HEK293 (cell line): ENCODE data around the gene USP16.

ENCODE experiments used
- KLF16 ChIP-seq: fragments of 450-650 bp; formaldehyde crosslinking; IDR thresholded peaks from 2 replicates; pipeline ENCODE4 v1.5.1; 2017; ENCODE audit warnings: missing biosample characterization, missing genetic modification characterization
- KLF7 ChIP-seq: fragments of 450-650 bp; formaldehyde crosslinking; IDR thresholded peaks from 2 replicates; pipeline ENCODE4 v1.5.1; 2016; ENCODE audit warnings: missing biosample characterization, missing genetic modification characterization, borderline replicate concordance
- TCF7L2 ChIP-seq: IDR thresholded peaks from 2 replicates; pipeline ENCODE4 v1.6.1; 2011; ENCODE audit warnings: low read depth, mild to moderate bottlenecking, inconsistent platforms, low read length, moderate library complexity, borderline replicate concordance
- ZNF138 ChIP-seq: fragments of 450-650 bp; formaldehyde crosslinking; IDR thresholded peaks from 2 replicates; pipeline ENCODE4 v1.5.1; 2016; ENCODE audit warnings: missing biosample characterization, missing genetic modification characterization, borderline replicate concordance
- ZNF324 ChIP-seq: fragments of 450-650 bp; formaldehyde crosslinking; IDR thresholded peaks from 2 replicates; pipeline ENCODE4 v1.5.1; 2016; ENCODE audit warnings: missing biosample characterization, missing genetic modification characterization

DNA sequence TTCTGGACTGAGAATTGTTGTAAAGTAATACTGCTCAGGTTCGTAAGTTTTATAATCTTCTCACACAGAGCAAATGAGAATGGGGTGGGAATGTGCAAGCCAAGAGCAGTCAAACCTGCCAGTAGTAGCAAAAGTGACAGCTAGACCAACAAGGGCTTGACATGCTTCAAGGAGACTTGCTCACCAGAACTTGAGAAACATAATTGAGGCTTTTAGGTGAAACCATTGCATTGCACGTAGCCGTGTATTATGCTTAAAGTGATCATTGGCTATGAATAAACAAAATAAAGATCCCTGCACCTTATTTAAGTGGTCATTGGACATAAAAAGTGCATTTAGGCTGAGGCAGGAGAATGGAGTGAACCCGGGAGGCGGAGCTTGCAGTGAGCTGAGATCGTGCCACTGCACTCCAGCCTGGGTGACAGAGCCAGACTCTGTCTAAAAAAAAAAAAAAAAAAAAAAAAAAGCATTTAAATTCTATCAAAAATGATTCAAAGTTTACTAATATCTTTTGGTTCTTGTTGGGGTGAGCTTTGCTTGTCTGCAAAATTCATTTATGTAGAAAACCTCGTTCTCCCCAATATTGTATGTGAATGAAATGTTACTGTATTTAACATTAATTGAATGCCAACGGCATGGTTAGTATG lies 60.8 kb downstream of the USP16 start:
- TF ChIP-seq KLF7, result no peak
- no peak for TF ChIP-seq ZNF324 (tag by site-specific recombination)
- no peak for TF ChIP-seq TCF7L2
- no peak for TF ChIP-seq ZNF138 (tag by site-specific recombination)
- no peak for TF ChIP-seq KLF16
